Esophagus muscularis mucosa (tissue), 4 donors: ENCODE results near the gene SEPTIN6.

Source experiments
- EP300 ChIP-seq: sonication (generic); formaldehyde crosslinking; IDR thresholded peaks from one replicate; pipeline ENCODE4 v1.6.1; 2017; ENCODE audit warnings: antibody characterized with exemption
- POLR2A ChIP-seq: fragments of 450-650 bp; IDR thresholded peaks from one replicate; pipeline ENCODE4 v1.6.1; 2017; ENCODE audit warnings: antibody characterized with exemption, moderate library complexity, mild to moderate bottlenecking, low read depth
- POLR2AphosphoS5 ChIP-seq, 2 donors: sonication (generic); formaldehyde crosslinking; IDR thresholded peaks; one replicate each; pipeline ENCODE4 v1.6.1; 2017; ENCODE audit warnings: antibody characterized with exemption in 2 of 2
- TF ChIP-seq, protein P1 (sequence below), 3 experiments: fragments of 200-600 bp in 2 of 3; fragments of 450-650 bp in 1 of 3; sonication (generic) in 2 of 3; IDR thresholded peaks; one replicate each; pipeline ENCODE4 v1.5.1; 2017 to 2019; ENCODE audit warnings: antibody characterized with exemption in 3 of 3, mild to moderate bottlenecking in 2 of 3, moderate library complexity in 1 of 3

DNA sequence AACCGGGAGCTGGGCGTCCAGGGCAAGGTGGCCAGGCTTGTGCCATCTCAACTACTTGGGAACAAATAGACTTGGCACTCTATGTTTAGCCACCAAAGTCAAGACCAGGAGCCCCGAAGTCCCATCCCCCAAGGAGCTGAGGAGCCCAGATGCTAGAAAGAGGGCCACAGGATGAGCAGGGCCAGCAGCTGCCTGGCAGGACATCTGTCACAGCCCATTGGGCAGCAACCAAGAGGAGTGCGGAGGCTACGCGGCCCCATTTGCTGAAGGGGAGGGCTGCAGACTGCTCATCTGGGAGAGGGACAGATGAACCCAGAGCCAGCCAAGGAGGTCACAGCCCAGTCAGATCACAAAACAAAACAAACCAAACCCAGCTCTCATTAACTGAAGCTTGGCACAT is 42.5 kb upstream of the SEPTIN6 start:
- TF ChIP-seq, protein P1, sequence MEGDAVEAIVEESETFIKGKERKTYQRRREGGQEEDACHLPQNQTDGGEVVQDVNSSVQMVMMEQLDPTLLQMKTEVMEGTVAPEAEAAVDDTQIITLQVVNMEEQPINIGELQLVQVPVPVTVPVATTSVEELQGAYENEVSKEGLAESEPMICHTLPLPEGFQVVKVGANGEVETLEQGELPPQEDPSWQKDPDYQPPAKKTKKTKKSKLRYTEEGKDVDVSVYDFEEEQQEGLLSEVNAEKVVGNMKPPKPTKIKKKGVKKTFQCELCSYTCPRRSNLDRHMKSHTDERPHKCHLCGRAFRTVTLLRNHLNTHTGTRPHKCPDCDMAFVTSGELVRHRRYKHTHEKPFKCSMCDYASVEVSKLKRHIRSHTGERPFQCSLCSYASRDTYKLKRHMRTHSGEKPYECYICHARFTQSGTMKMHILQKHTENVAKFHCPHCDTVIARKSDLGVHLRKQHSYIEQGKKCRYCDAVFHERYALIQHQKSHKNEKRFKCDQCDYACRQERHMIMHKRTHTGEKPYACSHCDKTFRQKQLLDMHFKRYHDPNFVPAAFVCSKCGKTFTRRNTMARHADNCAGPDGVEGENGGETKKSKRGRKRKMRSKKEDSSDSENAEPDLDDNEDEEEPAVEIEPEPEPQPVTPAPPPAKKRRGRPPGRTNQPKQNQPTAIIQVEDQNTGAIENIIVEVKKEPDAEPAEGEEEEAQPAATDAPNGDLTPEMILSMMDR (IDR thresholded peaks at IDR 0.05): no peak
- TF ChIP-seq POLR2AphosphoS5 (IDR thresholded peaks at IDR 0.05) (no peak), POLR2A (no peak), EP300 (no peak)
